K562 (cell line): Measurements from ENCODE around the gene UBA52. TPM values are rescaled to one million over a fixed set of nuclear protein-coding genes. Genes with fewer than 3 reads are reported as not detected.
A peak's percentile ranks its signal among the peaks of the same experiment; 100 is the strongest.

Experiments
- CBX8 ChIP-seq: fragments of 200-600 bp; sonication (generic); IDR thresholded peaks from 2 replicates; pipeline ENCODE4 v1.6.1; 2012; ENCODE audit warnings: borderline replicate concordance, mixed run types, low read depth, mild to moderate bottlenecking, moderate library complexity, mixed read lengths, low read length, control low read depth, inconsistent platforms; ENCODE audit not compliant: poor library complexity, severe bottlenecking; ENCODE audit errors: extremely low read depth
- FIP1L1 ChIP-seq: fragments of 200-400 bp; formaldehyde crosslinking; IDR thresholded peaks from 2 replicates; pipeline ENCODE4 v1.6.1; 2018; ENCODE audit warnings: mild to moderate bottlenecking, low read depth, low read length; ENCODE audit not compliant: poor library complexity, severe bottlenecking
- GATAD2B ChIP-seq: fragments of 450-650 bp; IDR thresholded peaks from 2 replicates; pipeline ENCODE4 v1.6.1; 2017; ENCODE audit warnings: mild to moderate bottlenecking, borderline replicate concordance
- MCM2 ChIP-seq: fragments of 450-650 bp; IDR thresholded peaks from 2 replicates; pipeline ENCODE4 v1.6.1; 2017; ENCODE audit warnings: low read depth, mild to moderate bottlenecking
- MITF ChIP-seq: IDR thresholded peaks from 2 replicates; pipeline ENCODE4 v1.6.1; 2014; ENCODE audit warnings: antibody characterized with exemption
- SMARCA5 ChIP-seq: fragments of 450-650 bp; IDR thresholded peaks from 2 replicates; pipeline ENCODE4 v1.6.1; 2016
- SRSF1 ChIP-seq: fragments of 200-400 bp; formaldehyde crosslinking; IDR thresholded peaks from 2 replicates; pipeline ENCODE4 v1.6.1; 2017; ENCODE audit warnings: mild to moderate bottlenecking, low read depth, low read length, moderate library complexity
- TFAP4 ChIP-seq: sonication (generic); formaldehyde crosslinking; IDR thresholded peaks from 2 replicates; pipeline ENCODE4 v1.8.0; 2022; ENCODE audit warnings: missing genetic modification reagents, mild to moderate bottlenecking, moderate library complexity, borderline replicate concordance
- TSHZ1 ChIP-seq: fragments of 250-450 bp; sonication (Bioruptor Pico); IDR thresholded peaks from 2 replicates; pipeline ENCODE4 v1.4.0; 2020; ENCODE audit warnings: mild to moderate bottlenecking, moderate library complexity
- ZBED1 ChIP-seq: IDR thresholded peaks from 2 replicates; pipeline ENCODE4 v1.6.1; 2014
- ZEB2 ChIP-seq: fragments of 450-650 bp; IDR thresholded peaks from 2 replicates; pipeline ENCODE4 v1.6.1; 2016
- ZKSCAN1 ChIP-seq: fragments of 150-350 bp; IDR thresholded peaks from 2 replicates; pipeline ENCODE4 v1.6.1; 2016; ENCODE audit warnings: low read depth, low read length
- ZMIZ1 ChIP-seq, 2 experiments: fragments of 150-350 bp in 1 of 2; IDR thresholded peaks; 2 replicates each; pipeline ENCODE4 v1.6.1; 2012 to 2016; ENCODE audit warnings: low read depth in 2 of 2, low read length in 2 of 2, mild to moderate bottlenecking in 1 of 2, moderate library complexity in 1 of 2
- ZNF224 ChIP-seq: sonication (generic); formaldehyde crosslinking; IDR thresholded peaks from 2 replicates; pipeline ENCODE4 v1.8.0; 2022; ENCODE audit warnings: mild to moderate bottlenecking, missing genetic modification reagents
- ZNF512 ChIP-seq: IDR thresholded peaks from 2 replicates; pipeline ENCODE4 v1.6.1; 2016; ENCODE audit warnings: missing genetic modification characterization, missing compliant biosample characterization
- polyA plus RNA-seq, 8 experiments: library from polyadenylated mRNA; depleted of rRNA in 4 of 8; stranded (reverse) in 5 of 8; unstranded in 3 of 8; fragments of >200 nt; fragmentation: Nextera tagmentation in 2 of 8; fragmentation: Illumina TruSeq in 1 of 8; extraction: Ambion mirVana in 2 of 8; extraction: Trizol in 1 of 8; gene quantifications; 2 replicates each; pipeline versions ENCODE4 v1.2.1 to v1.2.3, GENCODE V29; 2011 to 2014; ENCODE audit warnings: inconsistent platforms in 1 of 8, missing spikeins in 1 of 8
- total RNA-seq, 7 experiments: library from RNA; depleted of rRNA in 6 of 7; stranded (reverse); fragments of >200 nt in 6 of 7; fragmentation: Illumina TruSeq in 2 of 7; extraction: Trizol in 2 of 7; gene quantifications; 2 replicates each; pipeline versions ENCODE4 v1.2.1 to v1.2.3, GENCODE V29; 2011 to 2021; ENCODE audit warnings: low replicate concordance in 1 of 7

The UBA52 gene
- total and polyA plus RNA-seq, 9 of the 15 experiments (the other 6 are each of a cell fraction or from before 2014, with no cell fraction given): 1,110 to 2,751 (median 1,733) TPM

- TF ChIP-seq ZMIZ1 (IDR thresholded peaks at IDR 0.05; ENCODE audit: low read depth in 2 of 2, low read length in 2 of 2) (no peak), SMARCA5 (no peak), CBX8 (no peak), ZBED1 (no peak), TFAP4 (CRISPR knock-in tag) (peak; percentile 56; the same call in 1 of the 2 replicates), MCM2 (no peak), ZNF224 (CRISPR knock-in tag) (0 out of 2 replicates have a peak, but pooled peaks have one; percentile 12), TSHZ1 (CRISPR knock-in tag) (no peak), MITF (no peak), ZEB2 (peak; percentile 46; the same call in 1 of the 2 replicates), GATAD2B (no peak), ZKSCAN1 (no peak), FIP1L1 (no peak), SRSF1 (no peak), ZNF512 (peak; percentile 63)
These were observed 18.9 kb downstream of the UBA52 start (continued) for GRCh38 chr19:18590273-18591272.
